ENCODE results near the gene KIF5A.

GRCh38 chr12:57603815-57604453 lies 54.1 kb downstream of the KIF5A start:
- TF ChIP-seq CTCF (IDR thresholded peaks at IDR 0.05; ENCODE audit: extremely low read depth in 1 of 2, insufficient read depth in 1 of 2, low read depth in 1 of 2, low read length in 2 of 2) (no peak), FOS (IDR thresholded peaks at IDR 0.05; ENCODE audit: borderline replicate concordance, insufficient read depth, low read length) (no peak)

Data from endothelial cell of umbilical vein (primary cell).